ENCODE data around the gene WDR73.

The WDR73 gene

GRCh38 chr15:84609818-84610525 lies 44.1 kb downstream of the WDR73 start:
- no peaks in the 10 kb centered on the region for H3K27me3 ChIP-seq (ENCODE audit: insufficient read depth, poor library complexity, severe bottlenecking)
- no peak overlapping the region for H3K27ac ChIP-seq (replicated peaks)
- DNase-seq (ENCODE audit: low read depth in 1 of 2, low spot score in 1 of 2): no peak
- TF ChIP-seq CTCF (IDR thresholded peaks at IDR 0.05; ENCODE audit: insufficient read depth, low read length) (no peak), POLR2AphosphoS5 (IDR thresholded peaks at IDR 0.05; ENCODE audit: low read depth) (no peak), GABPA (IDR thresholded peaks at IDR 0.05; ENCODE audit: low read depth) (no peak), REST (IDR thresholded peaks at IDR 0.05; ENCODE audit: insufficient replicate concordance, low read depth) (no peak), SPI1 (IDR thresholded peaks at IDR 0.05; ENCODE audit: borderline replicate concordance, low read depth) (no peak)
- H3K4me3 ChIP-seq (replicated peaks; ENCODE audit: insufficient read depth, low read length): no peak overlapping the region

- H3K27ac ChIP-seq (replicated peaks): no peak overlapping the region
- TF ChIP-seq REST (IDR thresholded peaks at IDR 0.05; ENCODE audit: insufficient replicate concordance, low read depth) (no peak), POLR2AphosphoS5 (IDR thresholded peaks at IDR 0.05; ENCODE audit: low read depth) (no peak), GABPA (IDR thresholded peaks at IDR 0.05; ENCODE audit: low read depth) (no peak), SPI1 (IDR thresholded peaks at IDR 0.05; ENCODE audit: borderline replicate concordance, low read depth) (no peak), CTCF (IDR thresholded peaks at IDR 0.05; ENCODE audit: insufficient read depth, low read length) (no peak)
- no peak overlapping the region for H3K4me3 ChIP-seq (replicated peaks; ENCODE audit: insufficient read depth, low read length)
- no peaks in the 10 kb centered on the region for H3K27me3 ChIP-seq (ENCODE audit: insufficient read depth, poor library complexity, severe bottlenecking)
- DNase-seq (ENCODE audit: low read depth in 1 of 2, low spot score in 1 of 2): no peak
Measured at GRCh38 chr15:84608707-84609284, 45.3 kb downstream of the WDR73 start.

GRCh38 chr15:84606653-84607120 lies 47.4 kb downstream of the WDR73 start:
- DNase-seq (ENCODE audit: low read depth in 1 of 2, low spot score in 1 of 2): no peak
- Histone ChIP-seq H3K27me3 (ENCODE audit: insufficient read depth, poor library complexity, severe bottlenecking) (no peaks in the 10 kb centered on the region), H3K4me3 (replicated peaks; ENCODE audit: insufficient read depth, low read length) (no peak overlapping the region), H3K27ac (replicated peaks) (no peak overlapping the region)
- TF ChIP-seq POLR2AphosphoS5 (IDR thresholded peaks at IDR 0.05; ENCODE audit: low read depth) (no peak), GABPA (IDR thresholded peaks at IDR 0.05; ENCODE audit: low read depth) (no peak), REST (IDR thresholded peaks at IDR 0.05; ENCODE audit: insufficient replicate concordance, low read depth) (no peak), SPI1 (IDR thresholded peaks at IDR 0.05; ENCODE audit: borderline replicate concordance, low read depth) (no peak), CTCF (IDR thresholded peaks at IDR 0.05; ENCODE audit: insufficient read depth, low read length) (no peak)
